GM12878 (cell line): ENCODE data around the gene CES3. TPM values are rescaled to one million over a fixed set of nuclear protein-coding genes. Genes with fewer than 3 reads are reported as not detected.

Experiments used
- ATAC-seq: fragments of 200-7000 bp; cut with Tn5 transposase; 3 replicates; pipeline ENCODE4 v1.9.1; 2020; ENCODE audit warnings: mild to moderate bottlenecking, moderate library complexity
- BruUV-seq: library from RNA; stranded (reverse); fragments of 400-500 nt; replicated peaks from 2 replicates; lab custom pipeline; 2021; lab: Mats Ljungman, UMichigan
- CTCF ChIA-PET: fragments of 300-600 bp; sonication (Branson Sonifier 250); formaldehyde crosslinking; extraction: SDS; loops from one replicate; lab custom pipeline; 2021; ENCODE audit warnings: inconsistent platforms; lab: Yijun Ruan, JAX
- POLR2A ChIA-PET: fragments of 350-600 bp; formaldehyde crosslinking; extraction: SDS; loops from one replicate; lab custom pipeline; 2021; ENCODE audit warnings: inconsistent platforms; lab: Charles Lee
- RAD21 ChIA-PET: fragments of 300-600 bp; sonication (Branson Sonifier 250); formaldehyde crosslinking; loops from one replicate; lab custom pipeline; 2023; ENCODE audit warnings: antibody characterized with exemption; ENCODE audit not compliant: unreplicated experiment; lab: Charles Lee
- SMC1A ChIA-PET: fragments of 300-600 bp; sonication (Branson Sonifier 250); formaldehyde crosslinking; loops from one replicate; lab custom pipeline; 2023; ENCODE audit not compliant: unreplicated experiment, uncharacterized antibody; lab: Charles Lee
- DNase-seq: peaks from one replicate; pipeline ENCODE4 v3.0.0-alpha.2; 2011; ENCODE audit warnings: low read depth, low spot score
- FAIRE-seq: peaks from 3 replicates; lab custom pipeline; 2011; peaks lifted over from hg19 to GRCh38; lab: Jason Lieb, UNC
- H2AFZ ChIP-seq: 2 replicates; pipeline ENCODE4 v1.6.0; 2011; ENCODE audit warnings: low read depth, low read length, control low read depth; ENCODE audit not compliant: control insufficient read depth
- H3K27ac ChIP-seq: 2 replicates; pipeline ENCODE4 v1.5.1; 2011; ENCODE audit warnings: control low read depth; ENCODE audit not compliant: control insufficient read depth, insufficient read depth
- H3K27me3 ChIP-seq, 2 experiments: replicated peaks in 1 of 2; 2 replicates each; pipeline versions ENCODE4 v1.6.0 to v1.6.1; 2011; ENCODE audit warnings: low read length in 1 of 2; ENCODE audit not compliant: control insufficient read depth in 2 of 2, insufficient read depth in 2 of 2
- H3K36me3 ChIP-seq, 2 experiments: 2 replicates each; pipeline ENCODE4 v1.5.1; 2011; ENCODE audit warnings: low read length in 1 of 2; ENCODE audit not compliant: control insufficient read depth in 2 of 2, insufficient read depth in 2 of 2
- H3K4me1 ChIP-seq: 2 replicates; pipeline ENCODE4 v1.6.1; 2011; ENCODE audit warnings: mild to moderate bottlenecking, low read length, moderate library complexity, mixed read lengths; ENCODE audit not compliant: control insufficient read depth, insufficient read depth
- H3K4me2 ChIP-seq: 2 replicates; pipeline ENCODE4 v1.6.0; 2011; ENCODE audit warnings: control low read depth; ENCODE audit not compliant: control insufficient read depth, insufficient read depth
- H3K4me3 ChIP-seq: fragments of 200-600 bp; sonication (generic); 2 replicates; pipeline ENCODE4 v1.5.1; 2016
- H3K79me2 ChIP-seq: 2 replicates; pipeline ENCODE4 v1.6.0; 2011; ENCODE audit warnings: low read length; ENCODE audit not compliant: control insufficient read depth, insufficient read depth
- H3K9ac ChIP-seq: 2 replicates; pipeline ENCODE4 v1.8.0; 2011; ENCODE audit warnings: low read length, control low read depth, mixed read lengths; ENCODE audit not compliant: control insufficient read depth, insufficient read depth
- H3K9me3 ChIP-seq: replicated peaks from 3 replicates; pipeline ENCODE4 v1.5.1; 2011; ENCODE audit warnings: mild to moderate bottlenecking, low read length; ENCODE audit not compliant: control insufficient read depth, insufficient read depth
- H4K20me1 ChIP-seq: 2 replicates; pipeline ENCODE4 v1.6.0; 2011; ENCODE audit not compliant: control insufficient read depth, insufficient read depth
- ASH2L ChIP-seq: fragments of 300-600, 200-600 bp; sonication (generic); IDR thresholded peaks from 2 replicates; pipeline ENCODE4 v1.6.1; 2017; ENCODE audit warnings: low read depth, mild to moderate bottlenecking, borderline replicate concordance
- CBX3 ChIP-seq: fragments of 200-600 bp; sonication (generic); IDR thresholded peaks from 2 replicates; pipeline ENCODE4 v1.6.1; 2016; ENCODE audit warnings: low read depth, borderline replicate concordance
- ESRRA ChIP-seq: IDR thresholded peaks from 2 replicates; pipeline ENCODE4 v1.6.1; 2012; ENCODE audit warnings: mild to moderate bottlenecking, low read length, improper control_type of control experiment
- LARP7 ChIP-seq: fragments of 450-650 bp; IDR thresholded peaks from 2 replicates; pipeline ENCODE4 v1.6.1; 2017; ENCODE audit warnings: mild to moderate bottlenecking
- NBN ChIP-seq: fragments of 450-650 bp; IDR thresholded peaks from 2 replicates; pipeline ENCODE4 v1.6.1; 2016
- SMC3 ChIP-seq: IDR thresholded peaks from 2 replicates; pipeline ENCODE4 v1.6.1; 2011; ENCODE audit warnings: low read length, improper control_type of control experiment, borderline replicate concordance
- ZBTB4 ChIP-seq: fragments of 450-650 bp; formaldehyde crosslinking; IDR thresholded peaks from 2 replicates; pipeline ENCODE4 v1.4.0; 2022; ENCODE audit warnings: mild to moderate bottlenecking, moderate library complexity
- WGBS: methylation state at CpG from one replicate; pipeline ENCODE4 v1.1.6; 2016; ENCODE audit warnings: low lambda C conversion rate; ENCODE audit not compliant: insufficient replicate concordance, insufficient coverage; ENCODE audit errors: missing lambda C conversion rate; 5-methylcytosine and 5-hydroxymethylcytosine counted together
- in situ Hi-C: fragments of 300-500 bp; cut with MboI; formaldehyde crosslinking; loops from 9 replicates; pipeline ENCODE4 v1.14.3; 2018; ENCODE audit warnings: mixed read lengths
- intact Hi-C: fragments of 100-400 bp; cut with micrococcal nuclease; formaldehyde crosslinking; loops from one replicate; pipeline ENCODE4 v1.14.2; 2022; ENCODE audit not compliant: unreplicated experiment
- polyA plus RNA-seq, 11 experiments: library from polyadenylated mRNA; depleted of rRNA in 4 of 11; unstranded in 6 of 11; stranded (reverse) in 5 of 11; fragments of >200 nt; fragmentation: Nextera tagmentation in 4 of 11; fragmentation: Illumina TruSeq in 1 of 11; extraction: Ambion mirVana in 4 of 11; extraction: Trizol in 1 of 11; gene quantifications; 1 replicate in 1 of 11; 2 replicates in 10 of 11; pipeline versions ENCODE4 v1.2.1 to v1.2.3, GENCODE V29; 2011 to 2016; ENCODE audit warnings: inconsistent platforms in 2 of 11, missing spikeins in 2 of 11, low read depth in 1 of 11
- total RNA-seq, 4 experiments: library from RNA; depleted of rRNA in 3 of 4; stranded (reverse); fragments of >200 nt in 3 of 4; fragmentation: Illumina TruSeq in 1 of 4; extraction: Trizol in 1 of 4; gene quantifications; 2 replicates each; pipeline versions ENCODE4 v1.2.1 to v1.2.3, GENCODE V29; 2013 to 2021
- TF ChIP-seq, protein P1 (sequence below): fragments of 450-650 bp; conservative IDR thresholded peaks from 2 replicates; pipeline ENCODE4 v1.6.1; 2017; ENCODE audit warnings: mild to moderate bottlenecking, moderate library complexity

The CES3 gene
- total and polyA plus RNA-seq, 10 of the 15 experiments (the other 5 are each of a cell fraction or from before 2014, with no cell fraction given): 0.09 to 3.1 (median 0.76) TPM

- no peak for TF ChIP-seq SMC3
- TF ChIP-seq, all 136 proteins: peak for 0
Measured at GRCh38 chr16:66958857-66959703, 2.0 kb upstream of the CES3 start (continued).

DNA sequence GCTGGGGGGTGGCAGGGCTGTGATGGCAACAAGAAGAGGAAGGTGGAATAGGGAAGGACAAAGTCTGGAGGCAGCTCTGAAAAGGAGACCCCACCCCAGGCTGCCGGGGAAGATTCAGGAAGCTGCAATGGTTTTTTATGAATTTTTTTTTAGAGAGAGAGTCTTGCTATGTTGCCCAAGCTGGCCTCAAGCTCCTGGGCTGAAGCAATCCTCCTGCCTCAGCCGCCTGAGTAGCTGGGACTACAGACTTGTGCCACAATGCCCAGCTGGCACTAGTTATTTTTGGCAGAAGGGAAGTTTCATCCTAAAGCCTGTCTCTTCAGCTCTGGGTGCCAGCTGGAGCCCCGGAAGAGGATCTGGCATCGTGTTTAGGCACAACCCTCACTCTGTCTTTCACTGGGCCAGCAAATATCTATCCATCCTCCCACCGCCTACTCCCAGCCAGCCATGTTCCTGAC is 1.3 kb upstream of the CES3 start:
- H3K4me2 ChIP-seq: no peak overlapping the region
- H3K27me3 ChIP-seq: no peaks in the 10 kb centered on the region
- 66% methylated on average over 5 of the region's 5 CpGs for WGBS
- H3K9me3 ChIP-seq: no peaks in the 10 kb centered on the region
- peaks cover 11% of the 10 kb centered on the region for H3K4me1 ChIP-seq
- no peak for DNase-seq
- in situ Hi-C loops (no loop called here), intact Hi-C loops (loop anchor here (10.0 kb wide), 1 partner anchor 55 kb away; no protein-coding TSS in a partner anchor)
- no TSS peak for BruUV-seq
- H3K79me2 ChIP-seq: no peaks in the 10 kb centered on the region
- RAD21 ChIA-PET: no interaction called here
- TF ChIP-seq CBX3 (no peak), ZBTB4 (no peak), LARP7 (no peak), NBN (no peak), ESRRA (no peak), ASH2L (no peak)
- TF ChIP-seq, protein P1, sequence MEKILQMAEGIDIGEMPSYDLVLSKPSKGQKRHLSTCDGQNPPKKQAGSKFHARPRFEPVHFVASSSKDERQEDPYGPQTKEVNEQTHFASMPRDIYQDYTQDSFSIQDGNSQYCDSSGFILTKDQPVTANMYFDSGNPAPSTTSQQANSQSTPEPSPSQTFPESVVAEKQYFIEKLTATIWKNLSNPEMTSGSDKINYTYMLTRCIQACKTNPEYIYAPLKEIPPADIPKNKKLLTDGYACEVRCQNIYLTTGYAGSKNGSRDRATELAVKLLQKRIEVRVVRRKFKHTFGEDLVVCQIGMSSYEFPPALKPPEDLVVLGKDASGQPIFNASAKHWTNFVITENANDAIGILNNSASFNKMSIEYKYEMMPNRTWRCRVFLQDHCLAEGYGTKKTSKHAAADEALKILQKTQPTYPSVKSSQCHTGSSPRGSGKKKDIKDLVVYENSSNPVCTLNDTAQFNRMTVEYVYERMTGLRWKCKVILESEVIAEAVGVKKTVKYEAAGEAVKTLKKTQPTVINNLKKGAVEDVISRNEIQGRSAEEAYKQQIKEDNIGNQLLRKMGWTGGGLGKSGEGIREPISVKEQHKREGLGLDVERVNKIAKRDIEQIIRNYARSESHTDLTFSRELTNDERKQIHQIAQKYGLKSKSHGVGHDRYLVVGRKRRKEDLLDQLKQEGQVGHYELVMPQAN: no peak
- SMC1A ChIA-PET: no interaction called here
- POLR2A ChIA-PET: interaction anchor here (0.5 kb wide), 1 partner anchor 66 kb away, joined by 6 read pairs; no protein-coding TSS in a partner anchor
- H3K4me3 ChIP-seq: no peak overlapping the region
- no peak overlapping the region for H3K27ac ChIP-seq
- CTCF ChIA-PET: interaction anchor here (0.9 to 3.9 kb wide), 10 partner anchors 9 to 223 kb away, joined by 3 to 12 read pairs (median 3); no protein-coding TSS in a partner anchor
- no peak overlapping the region for H3K9ac ChIP-seq
- no peak for ATAC-seq
- no peaks in the 10 kb centered on the region for H4K20me1 ChIP-seq
- H2AFZ ChIP-seq: no peak overlapping the region
- no peaks in the 10 kb centered on the region for H3K36me3 ChIP-seq
- FAIRE-seq: no peak
